Lower lobe of right lung (tissue), 2 donors: ENCODE data around the gene ACTN3. TPM values are rescaled to one million over a fixed set of nuclear protein-coding genes. Genes with fewer than 3 reads are reported as not detected.

Experiments used
- ATAC-seq, 2 donors: fragments of 200-7000 bp; cut with Tn5 transposase; one replicate each; pipeline ENCODE4 v1.9.1; 2020 to 2022; ENCODE audit warnings: mild to moderate bottlenecking in 2 of 2, moderate library complexity in 2 of 2
- DNase-seq: peaks from one replicate; pipeline ENCODE4 v3.0.0-alpha.2; 2020
- H3K27ac ChIP-seq: fragments of 200-600 bp; one replicate; pipeline ENCODE4 v1.8.0; 2022
- H3K27me3 ChIP-seq: fragments of 200-600 bp; one replicate; pipeline ENCODE4 v1.8.0; 2022; ENCODE audit warnings: low read depth
- H3K36me3 ChIP-seq: fragments of 200-600 bp; one replicate; pipeline ENCODE4 v1.8.0; 2022; ENCODE audit warnings: mild to moderate bottlenecking
- H3K4me1 ChIP-seq: fragments of 200-600 bp; one replicate; pipeline ENCODE4 v1.8.0; 2022
- H3K4me3 ChIP-seq: fragments of 200-600 bp; one replicate; pipeline ENCODE4 v1.8.0; 2022; ENCODE audit warnings: mild to moderate bottlenecking
- H3K9me3 ChIP-seq: fragments of 200-600 bp; one replicate; pipeline ENCODE4 v1.8.0; 2022
- intact Hi-C: fragments of 100-400 bp; cut with DNase I; formaldehyde crosslinking; loops from one replicate; pipeline ENCODE4 v1.11.0; 2022
- total RNA-seq: library from RNA; stranded (reverse); fragmentation: NEBNext Ultra II Directional; extraction: Animal tissue kit (Norgen Biotek cat#: 25700); gene quantifications from one replicate; pipeline ENCODE4 v1.2.1, GENCODE V29; 2021
- TF ChIP-seq, protein P1 (sequence below): fragments of 200-600 bp; IDR thresholded peaks from one replicate; pipeline ENCODE4 v1.8.0; 2022; ENCODE audit warnings: antibody characterized with exemption, mild to moderate bottlenecking
- donor health status: DM: no; HTN: yes; CAD: no; lungs with severe emphysema.

Gene ACTN3
- total RNA-seq, 1 donor from 2014 or later = 0.24 TPM

DNA sequence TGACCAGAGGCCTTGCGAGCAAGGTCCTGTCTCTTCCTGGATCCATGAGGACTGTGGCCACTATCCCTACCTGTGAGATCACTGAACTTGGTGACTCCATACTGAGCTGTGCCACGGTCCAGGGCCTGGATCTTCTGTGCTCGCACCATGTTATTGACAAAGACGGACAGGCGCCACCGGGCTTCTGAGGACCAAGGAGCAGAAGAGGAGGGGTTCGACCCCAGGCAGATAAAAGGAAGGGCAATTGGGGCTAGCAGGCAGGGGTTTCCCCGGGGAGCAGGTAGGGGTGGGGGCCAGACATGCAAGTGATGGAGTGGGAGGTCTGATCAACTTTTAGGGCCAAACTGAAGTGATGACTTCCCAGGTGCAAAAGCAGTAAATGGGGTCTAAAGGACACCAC lies 19.5 kb downstream of the ACTN3 start:
- H3K4me1 ChIP-seq = peaks cover 17% of the 10 kb centered on the region
- no peak overlapping the region for H3K4me3 ChIP-seq
- H3K36me3 ChIP-seq = no peaks in the 10 kb centered on the region
- no peak for ATAC-seq
- no peaks in the 10 kb centered on the region for H3K27me3 ChIP-seq
- no peak overlapping the region for H3K27ac ChIP-seq
- no peak for DNase-seq
- intact Hi-C loops = no loop called here
- TF ChIP-seq, protein P1, sequence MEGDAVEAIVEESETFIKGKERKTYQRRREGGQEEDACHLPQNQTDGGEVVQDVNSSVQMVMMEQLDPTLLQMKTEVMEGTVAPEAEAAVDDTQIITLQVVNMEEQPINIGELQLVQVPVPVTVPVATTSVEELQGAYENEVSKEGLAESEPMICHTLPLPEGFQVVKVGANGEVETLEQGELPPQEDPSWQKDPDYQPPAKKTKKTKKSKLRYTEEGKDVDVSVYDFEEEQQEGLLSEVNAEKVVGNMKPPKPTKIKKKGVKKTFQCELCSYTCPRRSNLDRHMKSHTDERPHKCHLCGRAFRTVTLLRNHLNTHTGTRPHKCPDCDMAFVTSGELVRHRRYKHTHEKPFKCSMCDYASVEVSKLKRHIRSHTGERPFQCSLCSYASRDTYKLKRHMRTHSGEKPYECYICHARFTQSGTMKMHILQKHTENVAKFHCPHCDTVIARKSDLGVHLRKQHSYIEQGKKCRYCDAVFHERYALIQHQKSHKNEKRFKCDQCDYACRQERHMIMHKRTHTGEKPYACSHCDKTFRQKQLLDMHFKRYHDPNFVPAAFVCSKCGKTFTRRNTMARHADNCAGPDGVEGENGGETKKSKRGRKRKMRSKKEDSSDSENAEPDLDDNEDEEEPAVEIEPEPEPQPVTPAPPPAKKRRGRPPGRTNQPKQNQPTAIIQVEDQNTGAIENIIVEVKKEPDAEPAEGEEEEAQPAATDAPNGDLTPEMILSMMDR = no peak
- no peaks in the 10 kb centered on the region for H3K9me3 ChIP-seq

DNA sequence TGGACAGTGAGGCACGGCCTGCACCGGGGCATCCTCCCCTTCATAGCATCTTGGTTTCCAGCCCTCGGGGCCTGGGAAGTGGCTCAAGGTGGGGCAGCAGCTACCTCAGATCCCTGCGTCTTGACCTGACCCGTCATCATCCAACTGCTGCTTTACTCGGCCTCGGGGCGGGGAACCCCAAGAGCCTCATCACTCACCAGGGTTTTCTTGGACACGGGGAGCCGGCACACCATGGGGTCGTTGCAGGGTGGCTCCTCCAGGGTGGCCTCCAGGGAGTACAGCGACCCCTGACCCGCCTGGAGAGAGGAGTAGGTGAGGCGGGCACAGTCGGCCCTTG lies 21.1 kb downstream of the ACTN3 start:
- intact Hi-C loops = no loop called here
- TF ChIP-seq, protein P1 = no peak

DNA sequence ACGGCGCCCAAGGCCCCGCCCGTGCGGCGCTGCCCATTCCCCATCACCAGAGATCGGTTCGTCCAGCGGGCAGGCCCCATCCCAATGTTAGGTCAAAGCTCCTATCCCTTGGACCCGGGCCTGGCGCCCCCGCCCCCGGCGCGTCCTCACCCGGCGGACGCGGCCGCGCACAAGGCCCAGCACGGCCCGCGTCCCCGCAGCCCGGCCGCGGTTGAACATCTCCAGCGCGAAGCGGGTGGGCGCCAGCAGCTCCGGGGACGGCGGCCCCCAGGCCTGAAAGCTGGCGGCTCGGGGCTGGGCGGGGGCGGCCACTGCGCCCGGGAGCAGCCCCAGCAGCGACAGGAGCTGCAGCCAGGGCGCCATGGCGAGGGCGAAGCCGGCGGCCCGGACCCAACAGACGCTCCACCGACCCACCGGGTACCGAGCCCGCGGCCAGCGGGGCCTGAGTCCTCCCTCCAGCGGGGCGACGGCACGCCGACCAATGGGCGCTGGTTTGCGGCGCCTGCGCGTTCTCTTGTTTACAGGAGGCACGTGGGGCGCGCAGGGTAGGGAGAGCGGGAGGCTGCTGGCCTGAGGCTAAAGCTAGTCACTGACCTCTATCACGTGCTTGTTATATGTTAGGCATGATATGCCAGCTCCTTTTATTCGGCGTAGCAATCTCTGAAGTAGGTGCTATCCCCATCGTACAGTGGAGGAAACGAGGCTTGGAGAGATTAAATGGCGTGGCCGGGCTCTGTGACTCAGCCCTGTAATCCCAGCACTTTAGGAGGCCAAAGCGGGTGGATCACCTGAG lies 21.6 kb downstream of the ACTN3 start, which contains the start of gene CTSF:
Gene CTSF (minus strand): TSS at position 483 of the 793 bp plus-strand sequence. CDS start 120 bp downstream, at position 363.
- peak; percentile 92 for DNase-seq
- H3K9me3 ChIP-seq = no peaks in the 10 kb centered on the region

More for the DNA sequence above, 21.1 kb downstream of the ACTN3 start:
- ATAC-seq = peak in 1 of 2 donors; percentile 5
- Histone ChIP-seq H3K36me3 (no peaks in the 10 kb centered on the region), H3K9me3 (no peaks in the 10 kb centered on the region), H3K27me3 (no peaks in the 10 kb centered on the region), H3K4me1 (peaks cover 17% of the 10 kb centered on the region), H3K27ac (no peak overlapping the region), H3K4me3 (peak overlapping the region; percentile 77)
- no peak for DNase-seq

DNA sequence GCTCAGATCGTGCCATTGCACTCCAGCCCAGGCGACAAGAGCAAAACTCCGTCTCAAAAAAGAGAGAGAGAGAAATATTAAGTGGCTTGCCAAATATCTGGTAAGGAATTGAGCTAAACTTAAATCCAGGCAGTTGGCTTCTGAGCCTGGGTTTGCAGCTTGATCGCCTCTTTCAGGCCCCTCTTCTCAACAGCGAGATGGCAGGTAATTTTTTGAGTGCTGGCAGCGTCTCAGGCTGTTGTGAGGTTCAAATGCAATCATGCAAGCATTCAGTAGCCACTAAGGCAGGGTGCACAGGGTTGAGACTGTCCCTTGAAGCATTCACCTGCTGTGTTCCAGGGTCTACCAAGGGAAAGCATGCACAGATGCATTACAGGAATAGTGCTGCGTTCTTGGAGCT lies 22.4 kb downstream of the ACTN3 start:
- DNase-seq = no peak
- intact Hi-C loops = no loop called here
- Histone ChIP-seq H3K9me3 (no peaks in the 10 kb centered on the region), H3K27me3 (no peaks in the 10 kb centered on the region), H3K4me3 (no peak overlapping the region), H3K27ac (no peak overlapping the region), H3K36me3 (no peaks in the 10 kb centered on the region), H3K4me1 (peaks cover 17% of the 10 kb centered on the region)
- no peak for ATAC-seq
- TF ChIP-seq, protein P1 = no peak

More for the DNA sequence above, 21.6 kb downstream of the ACTN3 start, which contains the start of gene CTSF:
- ATAC-seq = peak; percentile 94 to 96
- Histone ChIP-seq H3K4me1 (peaks cover 17% of the 10 kb centered on the region), H3K27ac (peak within 1 kb of the TSS; percentile 36), H3K4me3 (peak within 1 kb of the TSS; percentile 77), H3K27me3 (no peaks in the 10 kb centered on the region), H3K36me3 (no peaks in the 10 kb centered on the region)
- intact Hi-C loops = no loop called here
- TF ChIP-seq, protein P1 = no peak

DNA sequence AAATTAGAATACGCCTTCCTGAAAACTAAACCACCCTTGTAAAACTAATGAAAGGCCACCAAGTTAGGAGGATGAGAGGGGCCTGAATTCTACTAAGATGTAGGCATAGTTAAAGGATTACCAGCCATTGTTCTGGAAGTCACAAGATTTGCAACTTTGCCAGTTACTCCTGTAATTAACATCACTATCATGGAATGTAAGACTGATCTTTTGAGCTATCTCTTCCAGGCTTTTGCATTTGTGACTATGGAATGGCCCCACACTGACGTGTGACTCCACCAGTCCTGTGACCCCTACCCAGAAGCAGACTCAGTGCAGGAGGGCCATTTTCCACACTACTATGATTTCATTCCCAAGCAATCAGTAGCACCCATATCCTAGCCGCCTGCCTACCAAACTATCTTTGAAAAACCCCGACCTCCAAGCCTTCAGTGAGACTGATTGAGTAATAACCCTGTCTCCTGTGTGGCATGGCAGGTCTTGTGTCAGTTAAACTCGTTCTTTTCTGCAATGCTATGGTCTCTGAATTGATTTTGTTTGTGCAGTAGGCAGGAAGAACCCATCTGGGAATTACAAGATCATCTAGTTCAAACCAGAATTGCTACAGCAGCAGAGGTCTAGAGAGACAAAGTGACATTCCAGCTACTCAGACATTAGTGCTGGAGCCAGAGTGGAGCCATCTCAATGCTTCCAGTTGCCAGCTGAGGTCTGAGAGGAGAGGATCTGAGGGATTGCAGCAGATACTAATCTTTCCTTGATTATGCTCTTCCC lies 23.6 kb downstream of the ACTN3 start:
- no peaks in the 10 kb centered on the region for H3K27me3 ChIP-seq
- H3K36me3 ChIP-seq = no peaks in the 10 kb centered on the region
- peaks cover 17% of the 10 kb centered on the region for H3K4me1 ChIP-seq
- no peak overlapping the region for H3K27ac ChIP-seq
- intact Hi-C loops = no loop called here
- DNase-seq (no peak), ATAC-seq (no peak)
- no peaks in the 10 kb centered on the region for H3K9me3 ChIP-seq
- no peak overlapping the region for H3K4me3 ChIP-seq
- TF ChIP-seq, protein P1 = no peak
